ENCODE measurements around the gene SEMA4D.

SEMA4D gene

GRCh38 chr9:89314955-89315354 lies 183.0 kb downstream of the SEMA4D start:
- Histone ChIP-seq H3K4me3 (no peak overlapping the region), H3K27ac (no peak overlapping the region), H3K27me3 (no peaks in the 10 kb centered on the region), H3K4me1 (peaks cover 0 to 32% (median 25%) of the 10 kb centered on the region in 4 donors), H3K9me3 (no peaks in the 10 kb centered on the region), H3K36me3 (no peaks in the 10 kb centered on the region)
- DNase-seq: no peak
- TF ChIP-seq, protein P1, sequence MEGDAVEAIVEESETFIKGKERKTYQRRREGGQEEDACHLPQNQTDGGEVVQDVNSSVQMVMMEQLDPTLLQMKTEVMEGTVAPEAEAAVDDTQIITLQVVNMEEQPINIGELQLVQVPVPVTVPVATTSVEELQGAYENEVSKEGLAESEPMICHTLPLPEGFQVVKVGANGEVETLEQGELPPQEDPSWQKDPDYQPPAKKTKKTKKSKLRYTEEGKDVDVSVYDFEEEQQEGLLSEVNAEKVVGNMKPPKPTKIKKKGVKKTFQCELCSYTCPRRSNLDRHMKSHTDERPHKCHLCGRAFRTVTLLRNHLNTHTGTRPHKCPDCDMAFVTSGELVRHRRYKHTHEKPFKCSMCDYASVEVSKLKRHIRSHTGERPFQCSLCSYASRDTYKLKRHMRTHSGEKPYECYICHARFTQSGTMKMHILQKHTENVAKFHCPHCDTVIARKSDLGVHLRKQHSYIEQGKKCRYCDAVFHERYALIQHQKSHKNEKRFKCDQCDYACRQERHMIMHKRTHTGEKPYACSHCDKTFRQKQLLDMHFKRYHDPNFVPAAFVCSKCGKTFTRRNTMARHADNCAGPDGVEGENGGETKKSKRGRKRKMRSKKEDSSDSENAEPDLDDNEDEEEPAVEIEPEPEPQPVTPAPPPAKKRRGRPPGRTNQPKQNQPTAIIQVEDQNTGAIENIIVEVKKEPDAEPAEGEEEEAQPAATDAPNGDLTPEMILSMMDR (IDR thresholded peaks at IDR 0.05): no peak
- intact Hi-C loops (cut with DNase I; ENCODE audit: low total_unique reads): loop anchor here (5.0 kb wide), 1 partner anchor 367 kb away; no protein-coding TSS in a partner anchor

DNA sequence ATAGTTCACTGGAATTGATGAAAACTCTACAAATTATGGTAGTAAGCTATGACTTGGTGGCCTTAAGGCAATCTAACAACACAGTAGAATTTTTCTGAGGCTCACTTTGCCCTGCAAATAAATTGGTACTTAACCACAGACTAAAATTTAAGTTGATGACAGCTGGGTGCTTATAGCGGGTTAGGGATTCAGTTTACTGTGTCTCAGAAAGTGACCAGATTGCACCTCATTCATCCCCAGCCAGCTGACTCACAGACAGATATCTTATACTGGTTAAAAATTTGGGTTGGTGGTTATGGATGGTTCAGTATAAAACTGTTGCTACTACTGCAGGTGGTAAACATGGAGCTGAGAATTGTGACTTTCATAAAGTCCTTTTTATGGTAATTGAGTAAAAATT lies 184.1 kb downstream of the SEMA4D start:
- intact Hi-C loops (cut with DNase I; ENCODE audit: low total_unique reads): no loop called here
- DNase-seq: no peak
- Histone ChIP-seq H3K4me3 (no peak overlapping the region), H3K36me3 (no peaks in the 10 kb centered on the region), H3K9me3 (no peaks in the 10 kb centered on the region), H3K27me3 (no peaks in the 10 kb centered on the region), H3K4me1 (peaks cover 0 to 29% (median 24%) of the 10 kb centered on the region in 4 donors), H3K27ac (no peak overlapping the region)
- TF ChIP-seq, protein P1 (IDR thresholded peaks at IDR 0.05): no peak

DNA sequence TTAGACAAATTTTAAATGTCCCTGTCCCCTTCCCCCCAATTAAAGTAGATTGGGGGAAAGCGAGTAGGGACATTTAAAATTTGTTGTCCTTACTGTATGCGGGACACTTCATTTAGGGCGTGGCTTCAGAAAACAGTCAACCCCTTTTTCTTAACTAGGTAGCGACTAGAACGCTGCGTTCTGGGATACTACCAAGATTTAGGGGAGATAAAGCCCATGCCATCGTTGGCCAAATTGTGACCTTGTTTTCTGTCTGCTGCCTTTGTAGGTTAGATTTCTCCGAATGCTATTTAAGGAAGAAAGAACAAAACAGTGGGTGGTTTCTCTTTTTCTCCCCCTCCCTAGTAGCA lies 185.7 kb downstream of the SEMA4D start:
- intact Hi-C loops (cut with DNase I; ENCODE audit: low total_unique reads): no loop called here
- Histone ChIP-seq H3K27ac (no peak overlapping the region), H3K9me3 (no peaks in the 10 kb centered on the region), H3K27me3 (no peaks in the 10 kb centered on the region), H3K36me3 (no peaks in the 10 kb centered on the region), H3K4me1 (peaks cover 0 to 22% (median 17%) of the 10 kb centered on the region in 4 donors), H3K4me3 (peak overlapping the region; percentile 82 to 91)
- no peak for DNase-seq
- TF ChIP-seq, protein P1 (IDR thresholded peaks at IDR 0.05): no peak

DNA sequence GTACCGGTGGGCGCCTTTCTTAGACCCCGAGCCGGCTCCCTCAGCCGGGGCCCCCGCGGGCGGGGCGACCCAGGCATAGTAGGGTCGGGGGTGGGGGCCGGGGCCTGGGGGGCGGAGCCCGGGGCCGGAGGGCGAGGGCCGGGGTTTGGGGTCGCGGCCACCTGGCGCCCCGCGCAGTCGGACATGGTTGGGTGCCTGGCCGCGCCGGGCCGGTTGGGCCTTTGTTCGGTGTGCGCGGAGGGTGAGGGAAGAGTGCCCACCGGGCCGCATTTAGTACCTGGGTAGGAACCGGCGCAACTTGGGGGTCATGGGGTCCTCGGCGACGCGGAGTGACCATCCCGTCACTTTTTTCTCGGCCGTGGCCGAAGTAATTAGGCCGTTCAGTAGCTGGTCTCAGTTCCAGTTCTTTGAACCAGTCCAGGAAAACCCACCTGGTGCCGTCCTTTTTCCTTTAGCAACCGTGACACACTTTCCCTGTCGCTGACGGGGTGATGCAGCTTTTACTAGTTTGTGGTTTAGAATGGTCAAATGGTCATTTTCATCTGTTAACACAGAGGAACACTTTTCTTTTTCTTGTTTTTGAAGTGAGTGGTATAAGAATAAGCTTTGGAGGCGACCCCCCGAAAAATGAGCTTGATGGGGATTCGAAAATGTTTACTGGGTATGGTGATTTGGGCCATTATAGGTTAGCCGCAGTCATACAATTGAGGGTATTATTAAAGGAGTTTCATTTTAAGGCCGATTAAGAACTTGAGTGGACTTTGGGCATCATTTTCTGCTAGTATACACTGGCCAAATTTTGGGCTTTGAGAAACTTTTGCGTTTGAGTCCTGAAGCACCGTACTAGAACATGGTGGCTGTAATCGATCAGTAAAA lies 186.3 kb downstream of the SEMA4D start:
- no peaks in the 10 kb centered on the region for H3K9me3 ChIP-seq
- TF ChIP-seq, protein P1 (IDR thresholded peaks at IDR 0.05): no peak
- peak overlapping the region; percentile 82 to 91 for H3K4me3 ChIP-seq
- intact Hi-C loops (cut with DNase I; ENCODE audit: low total_unique reads): no loop called here
- peaks cover 0 to 22% (median 17%) of the 10 kb centered on the region in 4 donors for H3K4me1 ChIP-seq
- peak overlapping the region; percentile 45 to 55 for H3K27ac ChIP-seq
- H3K36me3 ChIP-seq: no peaks in the 10 kb centered on the region
- no peaks in the 10 kb centered on the region for H3K27me3 ChIP-seq
- DNase-seq: no peak

Data from tibial artery (tissue), 4 donors.